Measurements from ENCODE around the gene UBXN6.

- TF ChIP-seq, protein P1, sequence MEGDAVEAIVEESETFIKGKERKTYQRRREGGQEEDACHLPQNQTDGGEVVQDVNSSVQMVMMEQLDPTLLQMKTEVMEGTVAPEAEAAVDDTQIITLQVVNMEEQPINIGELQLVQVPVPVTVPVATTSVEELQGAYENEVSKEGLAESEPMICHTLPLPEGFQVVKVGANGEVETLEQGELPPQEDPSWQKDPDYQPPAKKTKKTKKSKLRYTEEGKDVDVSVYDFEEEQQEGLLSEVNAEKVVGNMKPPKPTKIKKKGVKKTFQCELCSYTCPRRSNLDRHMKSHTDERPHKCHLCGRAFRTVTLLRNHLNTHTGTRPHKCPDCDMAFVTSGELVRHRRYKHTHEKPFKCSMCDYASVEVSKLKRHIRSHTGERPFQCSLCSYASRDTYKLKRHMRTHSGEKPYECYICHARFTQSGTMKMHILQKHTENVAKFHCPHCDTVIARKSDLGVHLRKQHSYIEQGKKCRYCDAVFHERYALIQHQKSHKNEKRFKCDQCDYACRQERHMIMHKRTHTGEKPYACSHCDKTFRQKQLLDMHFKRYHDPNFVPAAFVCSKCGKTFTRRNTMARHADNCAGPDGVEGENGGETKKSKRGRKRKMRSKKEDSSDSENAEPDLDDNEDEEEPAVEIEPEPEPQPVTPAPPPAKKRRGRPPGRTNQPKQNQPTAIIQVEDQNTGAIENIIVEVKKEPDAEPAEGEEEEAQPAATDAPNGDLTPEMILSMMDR (IDR thresholded peaks at IDR 0.05; ENCODE audit: insufficient read depth, low read depth, low read length): no peak
- no peak for TF ChIP-seq EZH2 (IDR thresholded peaks at IDR 0.05; ENCODE audit: insufficient read depth, low read length)
Observed at GRCh38 chr19:4482721-4483364, 25.2 kb upstream of the UBXN6 start.
